Stomach (tissue), 9 donors: ENCODE results near the gene MCTP1. TPM values are rescaled to one million over a fixed set of nuclear protein-coding genes. Genes with fewer than 3 reads are reported as not detected.

Experiments
- DNase-seq, 2 donors: peaks; one replicate each; pipeline versions ENCODE4 v3.0.0 to v3.0.0-alpha.2; 2013 to 2019
- H3K27ac ChIP-seq, 5 donors: fragments of 200-600 bp in 4 of 5; sonication (generic) in 4 of 5; one replicate each; pipeline ENCODE4 v1.5.1; 2013 to 2019; ENCODE audit warnings: mild to moderate bottlenecking in 1 of 5, moderate library complexity in 1 of 5
- H3K27me3 ChIP-seq, 3 donors: fragments of 200-600 bp; sonication (generic); one replicate each; pipeline ENCODE4 v1.5.1; 2017 to 2019; ENCODE audit warnings: mixed run types in 1 of 3
- H3K36me3 ChIP-seq, 4 donors: fragments of 200-600 bp; sonication (generic); 1 replicate in 3 of 4; 2 replicates in 1 of 4; pipeline ENCODE4 v1.5.1; 2016 to 2019
- H3K4me1 ChIP-seq, 4 donors: fragments of 200-600 bp; sonication (generic); one replicate each; pipeline ENCODE4 v1.5.1; 2016 to 2019
- H3K4me3 ChIP-seq, 4 donors: fragments of 200-600 bp; sonication (generic) in 3 of 4; one replicate each; pipeline ENCODE4 v1.5.1; 2016 to 2019; ENCODE audit warnings: mild to moderate bottlenecking in 1 of 4
- H3K9me3 ChIP-seq, 4 donors: fragments of 200-600 bp; sonication (generic); one replicate each; pipeline ENCODE4 v1.5.1; 2016 to 2019
- CTCF ChIP-seq, 7 experiments: fragments of 450-650 bp in 4 of 7; fragments of 200-600 bp in 3 of 7; sonication (generic) in 3 of 7; IDR thresholded peaks; one replicate each; pipeline ENCODE4 v1.5.1; 2016 to 2019; ENCODE audit warnings: antibody characterized with exemption in 7 of 7, control low read depth in 2 of 7, mild to moderate bottlenecking in 1 of 7
- EP300 ChIP-seq: sonication (generic); formaldehyde crosslinking; IDR thresholded peaks from one replicate; pipeline ENCODE4 v1.6.1; 2017; ENCODE audit warnings: antibody characterized with exemption
- POLR2A ChIP-seq, 4 donors: fragments of 450-650 bp; IDR thresholded peaks; one replicate each; pipeline ENCODE4 v1.6.1; 2016; ENCODE audit warnings: antibody characterized with exemption in 4 of 4, control low read depth in 2 of 4, mild to moderate bottlenecking in 1 of 4, moderate library complexity in 1 of 4
- POLR2AphosphoS5 ChIP-seq, 3 donors: sonication (generic); formaldehyde crosslinking; IDR thresholded peaks; one replicate each; pipeline ENCODE4 v1.6.1; 2016; ENCODE audit warnings: antibody characterized with exemption in 3 of 3
- WGBS, 5 donors: extraction: QIAGEN DNeasy Blood & Tissue Kit in 3 of 5; methylation state at CpG; one replicate each; pipeline versions ENCODE4 v1.1.5 to v1.1.7; 2013 to 2018; 5-methylcytosine and 5-hydroxymethylcytosine counted together
- intact Hi-C: fragments of 100-400 bp; cut with DNase I; formaldehyde crosslinking; loops from one replicate; pipeline ENCODE4 v1.15.1; 2023; ENCODE audit warnings: low total_unique reads
- polyA plus RNA-seq, 3 donors: library from polyadenylated mRNA; stranded (reverse); fragments of 200-250 nt; gene quantifications; one replicate each; pipeline ENCODE4 v1.2.3, GENCODE V29; 2013
- total RNA-seq, 5 donors: library from RNA; depleted of rRNA; stranded (reverse); fragments of >200 nt; gene quantifications; one replicate each; pipeline versions ENCODE4 v1.1.0 to v1.2.3, GENCODE V29; 2014 to 2016
- donor health status: healthy with polysubstance abuse.
- donor health status: Bipolar disorder and iron deficiency.
- donor health status: healthy.

MCTP1 gene
- total and polyA plus RNA-seq, 8 donors, result 1.4 to 47.9 (median 11.3) TPM

- Histone ChIP-seq H3K9me3 (no peaks in the 10 kb centered on the region), H3K4me1 (no peaks in the 10 kb centered on the region), H3K27ac (no peak overlapping the region), H3K36me3 (peaks cover 0 to 14% (median 8%) of the 10 kb centered on the region in 4 donors), H3K27me3 (no peaks in the 10 kb centered on the region), H3K4me3 (no peak overlapping the region)
- no peak for TF ChIP-seq EP300
- TF ChIP-seq CTCF (IDR thresholded peaks at IDR 0.05), result no peak
- no peak for TF ChIP-seq POLR2AphosphoS5 (IDR thresholded peaks at IDR 0.05)
- TF ChIP-seq POLR2A (IDR thresholded peaks at IDR 0.05), result no peak
- intact Hi-C loops, result no loop called here
- DNase-seq, result no peak
Measured at GRCh38 chr5:94906750-94907149, 378.1 kb downstream of the MCTP1 start.

- Histone ChIP-seq H3K27ac (no peak overlapping the region), H3K27me3 (no peaks in the 10 kb centered on the region), H3K36me3 (peaks cover 0 to 9% (median 5%) of the 10 kb centered on the region in 4 donors), H3K4me1 (no peaks in the 10 kb centered on the region), H3K9me3 (no peaks in the 10 kb centered on the region), H3K4me3 (no peak overlapping the region)
- intact Hi-C loops, result no loop called here
- TF ChIP-seq EP300 (no peak), CTCF (IDR thresholded peaks at IDR 0.05) (no peak), POLR2A (IDR thresholded peaks at IDR 0.05) (no peak), POLR2AphosphoS5 (IDR thresholded peaks at IDR 0.05) (no peak)
- WGBS, 5 donors, result 69 to 73% (median 72%) methylated on average over 3 of the region's 3 CpGs
- DNase-seq, result no peak
Measured at GRCh38 chr5:94903726-94904125, 381.2 kb downstream of the MCTP1 start.

GRCh38 chr5:94901191-94901979, 383.5 kb downstream of the MCTP1 start:
- DNase-seq, result no peak
- Histone ChIP-seq H3K4me1 (no peaks in the 10 kb centered on the region), H3K27me3 (no peaks in the 10 kb centered on the region), H3K4me3 (no peak overlapping the region), H3K27ac (no peak overlapping the region), H3K9me3 (no peaks in the 10 kb centered on the region), H3K36me3 (peaks cover 0 to 9% (median 5%) of the 10 kb centered on the region in 4 donors)
- TF ChIP-seq EP300 (no peak), POLR2AphosphoS5 (IDR thresholded peaks at IDR 0.05) (no peak), POLR2A (IDR thresholded peaks at IDR 0.05) (no peak), CTCF (IDR thresholded peaks at IDR 0.05) (no peak)
- intact Hi-C loops, result no loop called here
- WGBS, 5 donors, result 56 to 67% (median 63%) methylated on average over 5 of the region's 5 CpGs

GRCh38 chr5:94900006-94900505, 384.8 kb downstream of the MCTP1 start:
- 73 to 89% (median 83%) methylated on average over 3 of the region's 3 CpGs for WGBS, 5 donors
- TF ChIP-seq POLR2AphosphoS5 (IDR thresholded peaks at IDR 0.05) (no peak), EP300 (no peak), CTCF (IDR thresholded peaks at IDR 0.05) (no peak), POLR2A (IDR thresholded peaks at IDR 0.05) (no peak)
- intact Hi-C loops, result no loop called here

More at GRCh38 chr5:94900006-94900505, 384.8 kb downstream of the MCTP1 start:
- H3K36me3 ChIP-seq, result peaks cover 0 to under 1% (median 0%) of the 10 kb centered on the region in 4 donors
- H3K9me3 ChIP-seq, result no peaks in the 10 kb centered on the region
- H3K27me3 ChIP-seq, result no peaks in the 10 kb centered on the region
- no peak overlapping the region for H3K4me3 ChIP-seq
- no peak for DNase-seq
- H3K27ac ChIP-seq, result no peak overlapping the region
- H3K4me1 ChIP-seq, result no peaks in the 10 kb centered on the region
